Cardiac muscle cell (in vitro differentiated cells and primary cell): ENCODE measurements around the gene IGF2R. TPM values are rescaled to one million over a fixed set of nuclear protein-coding genes. Genes with fewer than 3 reads are reported as not detected.

Experiments
- DNase-seq, 2 donors: peaks; one replicate each; pipeline versions ENCODE4 v3.0.0 to v3.0.0-alpha.2; 2010 to 2017; ENCODE audit warnings: low read depth in 1 of 2, low spot score in 1 of 2
- H3K27ac ChIP-seq: fragments of 200-600 bp; sonication (generic); 2 replicates; pipeline ENCODE4 v1.5.1; 2016
- H3K27me3 ChIP-seq: fragments of 200-600 bp; sonication (generic); 2 replicates; pipeline ENCODE4 v1.6.0; 2016; ENCODE audit warnings: control low read depth
- H3K36me3 ChIP-seq: fragments of 200-600 bp; sonication (generic); 2 replicates; pipeline ENCODE4 v1.5.1; 2016; ENCODE audit warnings: control low read depth
- H3K4me1 ChIP-seq: fragments of 200-600 bp; sonication (generic); 2 replicates; pipeline ENCODE4 v1.8.1; 2017; ENCODE audit warnings: low read depth, mild to moderate bottlenecking, mixed run types
- H3K4me3 ChIP-seq: fragments of 200-600 bp; sonication (generic); 2 replicates; pipeline ENCODE4 v1.5.1; 2016; ENCODE audit warnings: mild to moderate bottlenecking
- H3K9me3 ChIP-seq: fragments of 200-600 bp; sonication (generic); 2 replicates; pipeline ENCODE4 v1.5.1; 2017; ENCODE audit warnings: low read depth, mild to moderate bottlenecking, control low read depth
- CTCF ChIP-seq: IDR thresholded peaks from 2 replicates; pipeline ENCODE4 v1.5.1; 2012; ENCODE audit warnings: low read depth, mild to moderate bottlenecking, low read length
- polyA plus RNA-seq: library from polyadenylated mRNA; unstranded; fragments of >200 nt; fragmentation: Nextera tagmentation; extraction: Ambion mirVana; gene quantifications from 2 replicates; pipeline ENCODE4 v1.2.1, GENCODE V29; 2016
- total RNA-seq: library from RNA; depleted of rRNA; stranded (reverse); fragments of >200 nt; gene quantifications from 2 replicates; pipeline ENCODE4 v1.2.3, GENCODE V29; 2016

The IGF2R gene
- total and polyA plus RNA-seq, 2 experiments from 2014 or later = 25.8 to 45.4 TPM

- no peak for TF ChIP-seq CTCF
- no peaks in the 10 kb centered on the region for H3K36me3 ChIP-seq
- H3K4me3 ChIP-seq = no peak overlapping the region
- H3K27ac ChIP-seq = no peak overlapping the region
- no peaks in the 10 kb centered on the region for H3K9me3 ChIP-seq
- no peaks in the 10 kb centered on the region for H3K4me1 ChIP-seq
- no peak for DNase-seq
- H3K27me3 ChIP-seq = no peaks in the 10 kb centered on the region
Observed at GRCh38 chr6:160128879-160129516, 160.1 kb downstream of the IGF2R start.

GRCh38 chr6:160129881-160130615 lies 161.2 kb downstream of the IGF2R start:
- H3K27me3 ChIP-seq = no peaks in the 10 kb centered on the region
- H3K4me3 ChIP-seq = no peak overlapping the region
- DNase-seq = no peak
- no peak for TF ChIP-seq CTCF
- no peaks in the 10 kb centered on the region for H3K4me1 ChIP-seq
- no peaks in the 10 kb centered on the region for H3K36me3 ChIP-seq
- no peak overlapping the region for H3K27ac ChIP-seq
- no peaks in the 10 kb centered on the region for H3K9me3 ChIP-seq

- no peaks in the 10 kb centered on the region for H3K4me1 ChIP-seq
- no peak for TF ChIP-seq CTCF
- no peaks in the 10 kb centered on the region for H3K36me3 ChIP-seq
- no peaks in the 10 kb centered on the region for H3K9me3 ChIP-seq
- no peak for DNase-seq
- no peak overlapping the region for H3K27ac ChIP-seq
- H3K27me3 ChIP-seq = no peaks in the 10 kb centered on the region
- H3K4me3 ChIP-seq = no peak overlapping the region
Observed at GRCh38 chr6:160130729-160131484, 162.0 kb downstream of the IGF2R start.

GRCh38 chr6:160131636-160132296 lies 162.9 kb downstream of the IGF2R start:
- no peak for TF ChIP-seq CTCF
- no peak for DNase-seq

GRCh38 chr6:160132297-160132637 lies 163.4 kb downstream of the IGF2R start:
- no peak for DNase-seq
- H3K36me3 ChIP-seq = no peaks in the 10 kb centered on the region
- no peak overlapping the region for H3K27ac ChIP-seq
- TF ChIP-seq CTCF = no peak
- no peaks in the 10 kb centered on the region for H3K9me3 ChIP-seq
- H3K4me1 ChIP-seq = no peaks in the 10 kb centered on the region
- H3K27me3 ChIP-seq = no peaks in the 10 kb centered on the region
- no peak overlapping the region for H3K4me3 ChIP-seq

More at GRCh38 chr6:160131636-160132296, 162.9 kb downstream of the IGF2R start:
- Histone ChIP-seq H3K27ac (no peak overlapping the region), H3K4me3 (no peak overlapping the region), H3K9me3 (no peaks in the 10 kb centered on the region), H3K4me1 (no peaks in the 10 kb centered on the region), H3K27me3 (no peaks in the 10 kb centered on the region), H3K36me3 (no peaks in the 10 kb centered on the region)
